ENCODE results near the gene ATXN1. TPM values are rescaled to one million over a fixed set of nuclear protein-coding genes. Genes with fewer than 3 reads are reported as not detected.

Gene ATXN1
- total RNA-seq, 1 donor: 48.5 TPM

DNA sequence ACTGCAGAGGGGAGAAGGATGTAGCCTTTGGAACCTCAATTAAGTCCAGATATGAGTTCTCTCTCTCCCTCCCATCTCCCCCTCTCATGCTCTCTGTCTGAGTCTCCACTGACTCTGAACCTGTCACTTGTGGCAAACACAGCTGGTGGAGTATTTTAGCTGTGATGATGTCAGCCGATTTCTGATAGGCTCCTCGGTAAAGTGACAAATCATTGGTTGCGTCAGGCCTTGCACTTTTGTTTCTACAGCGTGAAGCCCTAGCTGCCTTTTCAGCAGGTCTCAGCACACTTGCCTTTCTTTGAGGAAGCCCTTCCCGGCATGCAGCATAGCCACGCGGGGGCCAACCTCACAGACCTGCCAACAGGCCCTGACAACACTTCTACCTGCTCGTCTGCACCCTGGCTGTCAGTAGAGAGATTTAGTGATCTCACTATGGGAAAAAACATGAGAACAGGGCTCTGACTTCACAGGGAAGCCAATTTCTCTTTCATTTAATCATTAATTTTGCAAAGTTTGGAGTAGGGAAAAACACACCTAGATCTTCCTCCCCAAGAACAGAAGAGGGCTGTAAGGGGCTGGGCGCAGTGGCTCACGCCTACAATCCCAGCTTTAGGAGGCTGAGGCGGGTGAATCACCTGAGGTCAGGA is 438.5 kb downstream of the ATXN1 start:
- no peaks in the 10 kb centered on the region for H3K27me3 ChIP-seq (ENCODE audit: insufficient read depth, low read length)
- DNase-seq (ENCODE audit: insufficient read length, low spot score, missing footprints): peak; percentile 90
- H3K27ac ChIP-seq (ENCODE audit: low read depth, low read length): peak overlapping the region; percentile 45
- H3K36me3 ChIP-seq (ENCODE audit: insufficient read depth, low read length): peaks cover 6% of the 10 kb centered on the region
- no peak overlapping the region for H3K4me3 ChIP-seq (ENCODE audit: insufficient read depth, low read length)
- peaks cover 24% of the 10 kb centered on the region for H4K20me1 ChIP-seq (ENCODE audit: insufficient read depth, low read length)
- no peak overlapping the region for H2AFZ ChIP-seq (ENCODE audit: low read length)
- H3K4me2 ChIP-seq (ENCODE audit: insufficient read depth, low read length): peak overlapping the region; percentile 35
- H3K9me3 ChIP-seq (ENCODE audit: low read depth, low read length): no peaks in the 10 kb centered on the region
- TF ChIP-seq, protein P1, sequence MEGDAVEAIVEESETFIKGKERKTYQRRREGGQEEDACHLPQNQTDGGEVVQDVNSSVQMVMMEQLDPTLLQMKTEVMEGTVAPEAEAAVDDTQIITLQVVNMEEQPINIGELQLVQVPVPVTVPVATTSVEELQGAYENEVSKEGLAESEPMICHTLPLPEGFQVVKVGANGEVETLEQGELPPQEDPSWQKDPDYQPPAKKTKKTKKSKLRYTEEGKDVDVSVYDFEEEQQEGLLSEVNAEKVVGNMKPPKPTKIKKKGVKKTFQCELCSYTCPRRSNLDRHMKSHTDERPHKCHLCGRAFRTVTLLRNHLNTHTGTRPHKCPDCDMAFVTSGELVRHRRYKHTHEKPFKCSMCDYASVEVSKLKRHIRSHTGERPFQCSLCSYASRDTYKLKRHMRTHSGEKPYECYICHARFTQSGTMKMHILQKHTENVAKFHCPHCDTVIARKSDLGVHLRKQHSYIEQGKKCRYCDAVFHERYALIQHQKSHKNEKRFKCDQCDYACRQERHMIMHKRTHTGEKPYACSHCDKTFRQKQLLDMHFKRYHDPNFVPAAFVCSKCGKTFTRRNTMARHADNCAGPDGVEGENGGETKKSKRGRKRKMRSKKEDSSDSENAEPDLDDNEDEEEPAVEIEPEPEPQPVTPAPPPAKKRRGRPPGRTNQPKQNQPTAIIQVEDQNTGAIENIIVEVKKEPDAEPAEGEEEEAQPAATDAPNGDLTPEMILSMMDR (IDR thresholded peaks at IDR 0.05; ENCODE audit: extremely low read depth, low read depth, low read length): no peak
- H3K79me2 ChIP-seq (ENCODE audit: insufficient read depth, low read length): peaks cover 3% of the 10 kb centered on the region
- H3K4me1 ChIP-seq (ENCODE audit: insufficient read depth, low read length): peaks cover 56% of the 10 kb centered on the region

DNA sequence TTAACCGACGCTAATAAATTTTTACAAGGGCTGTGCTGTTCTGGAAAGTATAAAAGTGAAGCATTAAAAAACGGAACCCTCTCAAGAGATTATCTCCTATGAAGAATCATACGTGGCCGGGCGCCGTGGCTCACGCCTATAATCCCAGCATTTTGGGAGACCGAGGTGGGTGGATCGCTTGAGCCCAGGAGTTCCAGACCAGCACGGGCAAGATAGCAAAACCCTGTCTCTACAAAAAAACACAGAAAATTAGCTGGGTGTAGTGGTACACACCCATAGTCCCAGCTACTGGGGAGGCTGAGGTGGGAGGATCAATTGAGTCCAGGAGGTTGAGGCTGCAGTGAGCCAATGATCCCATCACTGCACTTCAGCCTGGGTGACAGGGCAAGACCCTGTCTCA is 439.4 kb downstream of the ATXN1 start:
- TF ChIP-seq, protein P1 (IDR thresholded peaks at IDR 0.05; ENCODE audit: extremely low read depth, low read depth, low read length): no peak
- no peaks in the 10 kb centered on the region for H3K27me3 ChIP-seq (ENCODE audit: insufficient read depth, low read length)
- peaks cover 24% of the 10 kb centered on the region for H4K20me1 ChIP-seq (ENCODE audit: insufficient read depth, low read length)
- no peak overlapping the region for H3K4me3 ChIP-seq (ENCODE audit: insufficient read depth, low read length)
- peaks cover 65% of the 10 kb centered on the region for H3K4me1 ChIP-seq (ENCODE audit: insufficient read depth, low read length)
- H3K36me3 ChIP-seq (ENCODE audit: insufficient read depth, low read length): peaks cover 3% of the 10 kb centered on the region
- H3K27ac ChIP-seq (ENCODE audit: low read depth, low read length): peak overlapping the region; percentile 98
- H3K9me3 ChIP-seq (ENCODE audit: low read depth, low read length): no peaks in the 10 kb centered on the region
- peaks cover 3% of the 10 kb centered on the region for H3K79me2 ChIP-seq (ENCODE audit: insufficient read depth, low read length)
- no peak for DNase-seq (ENCODE audit: insufficient read length, low spot score, missing footprints)
- H2AFZ ChIP-seq (ENCODE audit: low read length): no peak overlapping the region
- H3K4me2 ChIP-seq (ENCODE audit: insufficient read depth, low read length): no peak overlapping the region

DNA sequence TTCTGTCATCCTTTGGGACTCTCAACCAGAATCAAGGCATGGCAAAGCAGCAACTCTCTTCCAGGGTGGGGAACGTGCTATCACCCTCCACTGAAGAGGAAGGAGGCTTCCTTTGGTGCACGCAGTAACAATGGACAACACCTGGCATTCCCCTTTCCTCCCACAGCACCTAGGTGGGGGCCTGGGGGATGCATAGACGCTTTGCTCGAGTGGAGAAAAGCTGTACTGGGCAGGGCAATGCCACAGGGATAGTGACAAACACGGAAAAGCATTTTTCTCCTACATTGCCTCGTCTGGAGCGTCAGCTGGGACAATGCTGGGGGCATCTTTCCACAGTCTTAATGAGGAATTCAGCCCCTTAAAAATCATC is 439.9 kb downstream of the ATXN1 start:
- no peak overlapping the region for H2AFZ ChIP-seq (ENCODE audit: low read length)
- no peak overlapping the region for H3K4me3 ChIP-seq (ENCODE audit: insufficient read depth, low read length)
- no peaks in the 10 kb centered on the region for H3K36me3 ChIP-seq (ENCODE audit: insufficient read depth, low read length)
- peaks cover 24% of the 10 kb centered on the region for H4K20me1 ChIP-seq (ENCODE audit: insufficient read depth, low read length)
- H3K79me2 ChIP-seq (ENCODE audit: insufficient read depth, low read length): peaks cover 3% of the 10 kb centered on the region
- no peak for DNase-seq (ENCODE audit: insufficient read length, low spot score, missing footprints)
- peak overlapping the region; percentile 98 for H3K27ac ChIP-seq (ENCODE audit: low read depth, low read length)
- H3K4me1 ChIP-seq (ENCODE audit: insufficient read depth, low read length): peaks cover 69% of the 10 kb centered on the region
- no peaks in the 10 kb centered on the region for H3K9me3 ChIP-seq (ENCODE audit: low read depth, low read length)
- no peak overlapping the region for H3K4me2 ChIP-seq (ENCODE audit: insufficient read depth, low read length)
- no peaks in the 10 kb centered on the region for H3K27me3 ChIP-seq (ENCODE audit: insufficient read depth, low read length)
- TF ChIP-seq, protein P1 (IDR thresholded peaks at IDR 0.05; ENCODE audit: extremely low read depth, low read depth, low read length): no peak

DNA sequence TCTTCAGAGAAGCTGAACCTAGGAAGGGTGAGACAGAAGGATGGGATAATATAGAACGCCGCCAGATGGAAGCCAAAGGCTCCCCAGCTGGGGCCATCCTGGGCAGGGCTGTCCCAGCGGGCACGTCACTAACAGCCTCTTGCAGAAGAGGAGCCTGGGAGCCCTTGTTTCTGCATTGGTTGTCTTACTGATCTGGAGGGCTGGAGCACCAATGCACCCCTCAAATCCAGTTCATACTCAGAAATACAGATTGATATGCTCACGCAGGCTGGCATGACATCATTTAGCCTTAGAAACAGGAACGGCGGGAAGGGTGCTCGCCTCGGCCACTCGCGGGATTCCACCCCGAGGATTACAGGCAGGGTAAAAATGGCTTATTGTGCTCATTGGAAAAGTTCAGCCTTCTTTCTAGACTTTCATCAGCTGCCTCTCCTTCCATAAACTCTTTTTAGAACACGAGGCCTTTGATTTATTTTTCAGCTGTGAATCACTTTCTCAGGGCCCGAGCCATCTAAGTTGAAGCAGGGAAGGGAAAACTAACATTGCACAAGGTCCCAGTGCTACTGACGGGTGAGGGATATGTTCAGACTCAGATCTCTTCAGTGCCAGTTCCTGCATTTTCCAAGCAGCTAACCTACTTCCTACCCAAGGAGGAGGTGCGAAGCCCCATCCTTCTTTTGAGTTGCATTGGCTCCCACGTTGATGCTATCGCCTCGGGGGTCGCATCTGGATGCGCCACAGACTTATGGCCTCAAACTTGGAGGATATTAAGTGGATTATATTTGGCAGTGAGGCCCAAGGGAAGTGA is 440.5 kb downstream of the ATXN1 start:
- TF ChIP-seq, protein P1 (IDR thresholded peaks at IDR 0.05; ENCODE audit: extremely low read depth, low read depth, low read length): no peak
- peak overlapping the region; percentile 54 for H2AFZ ChIP-seq (ENCODE audit: low read length)
- peak; percentile 90 for DNase-seq (ENCODE audit: insufficient read length, low spot score, missing footprints)
- H3K4me1 ChIP-seq (ENCODE audit: insufficient read depth, low read length): peaks cover 69% of the 10 kb centered on the region
- no peaks in the 10 kb centered on the region for H3K9me3 ChIP-seq (ENCODE audit: low read depth, low read length)
- peak overlapping the region; percentile 91 for H3K4me2 ChIP-seq (ENCODE audit: insufficient read depth, low read length)
- H3K27ac ChIP-seq (ENCODE audit: low read depth, low read length): peak overlapping the region; percentile 98
- H3K36me3 ChIP-seq (ENCODE audit: insufficient read depth, low read length): no peaks in the 10 kb centered on the region
- H4K20me1 ChIP-seq (ENCODE audit: insufficient read depth, low read length): peaks cover 28% of the 10 kb centered on the region
- peak overlapping the region; percentile 63 for H3K4me3 ChIP-seq (ENCODE audit: insufficient read depth, low read length)
- peaks cover 3% of the 10 kb centered on the region for H3K79me2 ChIP-seq (ENCODE audit: insufficient read depth, low read length)
- no peaks in the 10 kb centered on the region for H3K27me3 ChIP-seq (ENCODE audit: insufficient read depth, low read length)
